Measurements from ENCODE around the gene PRDX2. TPM values are rescaled to one million over a fixed set of nuclear protein-coding genes. Genes with fewer than 3 reads are reported as not detected.
A peak's percentile ranks its signal among the peaks of the same experiment; 100 is the strongest.

PRDX2 gene
- polyA plus RNA-seq, 1 donor from 2014 or later = 882 TPM

DNA sequence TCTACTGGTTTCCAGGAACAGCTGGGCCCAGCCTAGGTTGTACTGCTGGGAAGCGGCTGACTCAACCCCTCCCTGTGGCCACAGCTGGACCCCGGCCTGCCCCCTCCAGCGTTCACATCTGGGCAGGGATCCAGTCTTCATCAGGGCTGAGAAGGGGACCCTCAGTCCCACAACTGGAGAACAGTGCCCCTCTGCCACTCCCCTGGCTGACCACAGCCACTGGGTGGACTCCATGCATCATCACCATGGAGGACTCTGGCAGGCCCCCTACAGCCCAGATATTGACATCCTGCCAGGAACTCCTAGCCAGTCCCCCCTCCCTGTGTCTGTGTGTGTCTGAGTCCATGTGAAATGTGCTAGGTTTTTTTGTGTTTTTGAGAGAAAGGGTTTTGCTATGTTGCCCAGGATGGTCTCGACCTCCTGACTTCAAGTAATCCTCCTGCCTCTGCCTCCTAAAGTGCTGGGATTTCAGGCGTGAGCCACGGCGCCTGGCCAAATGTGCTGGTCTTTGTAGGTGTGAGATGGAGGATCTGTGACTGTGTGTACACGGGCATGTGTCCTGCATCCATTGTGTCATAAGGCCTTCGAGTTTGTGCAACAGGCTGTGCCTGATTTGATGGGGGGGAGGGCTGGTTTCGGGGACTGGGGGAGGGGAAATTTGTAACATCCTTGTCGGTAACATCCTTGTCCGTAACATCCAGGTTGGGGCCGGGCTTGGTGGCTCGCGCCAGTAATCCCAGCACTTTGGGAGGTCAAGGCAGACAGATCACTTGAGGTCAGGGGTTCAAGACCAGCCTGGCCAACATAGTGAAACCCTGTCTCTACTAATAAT, 22.2 kb downstream of the PRDX2 start:
- Histone ChIP-seq H3F3A (ENCODE audit: insufficient read depth, low read length, poor library complexity, severe bottlenecking) (no peaks in the 10 kb centered on the region), H3K79me2 (replicated peaks; ENCODE audit: insufficient read depth, low read length) (no peaks in the 10 kb centered on the region), H3K27me3 (ENCODE audit: insufficient read depth, low read depth, low read length) (no peaks in the 10 kb centered on the region), H3K9me3 (ENCODE audit: low read length) (no peaks in the 10 kb centered on the region), H3K9ac (ENCODE audit: low read length) (no peak overlapping the region), H3K36me3 (ENCODE audit: insufficient read depth, low read length) (no peaks in the 10 kb centered on the region), H4K20me1 (ENCODE audit: insufficient read depth) (no peaks in the 10 kb centered on the region), H2AFZ (ENCODE audit: low read depth, low read length) (no peak overlapping the region), H3K27ac (ENCODE audit: low read length) (no peak overlapping the region), H3K9me2 (ENCODE audit: insufficient read depth, low read length) (no peaks in the 10 kb centered on the region), H3K4me3 (ENCODE audit: low read length) (no peak overlapping the region), H3K4me2 (ENCODE audit: low read length) (no peak overlapping the region)
- TF ChIP-seq TAF1 (IDR thresholded peaks at IDR 0.05; ENCODE audit: low read depth) = no peak
- TF ChIP-seq POLR2AphosphoS5 (IDR thresholded peaks at IDR 0.05) = no peak
- TF ChIP-seq, protein P1, sequence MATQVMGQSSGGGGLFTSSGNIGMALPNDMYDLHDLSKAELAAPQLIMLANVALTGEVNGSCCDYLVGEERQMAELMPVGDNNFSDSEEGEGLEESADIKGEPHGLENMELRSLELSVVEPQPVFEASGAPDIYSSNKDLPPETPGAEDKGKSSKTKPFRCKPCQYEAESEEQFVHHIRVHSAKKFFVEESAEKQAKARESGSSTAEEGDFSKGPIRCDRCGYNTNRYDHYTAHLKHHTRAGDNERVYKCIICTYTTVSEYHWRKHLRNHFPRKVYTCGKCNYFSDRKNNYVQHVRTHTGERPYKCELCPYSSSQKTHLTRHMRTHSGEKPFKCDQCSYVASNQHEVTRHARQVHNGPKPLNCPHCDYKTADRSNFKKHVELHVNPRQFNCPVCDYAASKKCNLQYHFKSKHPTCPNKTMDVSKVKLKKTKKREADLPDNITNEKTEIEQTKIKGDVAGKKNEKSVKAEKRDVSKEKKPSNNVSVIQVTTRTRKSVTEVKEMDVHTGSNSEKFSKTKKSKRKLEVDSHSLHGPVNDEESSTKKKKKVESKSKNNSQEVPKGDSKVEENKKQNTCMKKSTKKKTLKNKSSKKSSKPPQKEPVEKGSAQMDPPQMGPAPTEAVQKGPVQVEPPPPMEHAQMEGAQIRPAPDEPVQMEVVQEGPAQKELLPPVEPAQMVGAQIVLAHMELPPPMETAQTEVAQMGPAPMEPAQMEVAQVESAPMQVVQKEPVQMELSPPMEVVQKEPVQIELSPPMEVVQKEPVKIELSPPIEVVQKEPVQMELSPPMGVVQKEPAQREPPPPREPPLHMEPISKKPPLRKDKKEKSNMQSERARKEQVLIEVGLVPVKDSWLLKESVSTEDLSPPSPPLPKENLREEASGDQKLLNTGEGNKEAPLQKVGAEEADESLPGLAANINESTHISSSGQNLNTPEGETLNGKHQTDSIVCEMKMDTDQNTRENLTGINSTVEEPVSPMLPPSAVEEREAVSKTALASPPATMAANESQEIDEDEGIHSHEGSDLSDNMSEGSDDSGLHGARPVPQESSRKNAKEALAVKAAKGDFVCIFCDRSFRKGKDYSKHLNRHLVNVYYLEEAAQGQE (IDR thresholded peaks at IDR 0.05; ENCODE audit: borderline replicate concordance) = no peak
- no peak for TF ChIP-seq MXI1 (conservative IDR thresholded peaks at IDR 0.05; ENCODE audit: poor library complexity, severe bottlenecking)

DNA sequence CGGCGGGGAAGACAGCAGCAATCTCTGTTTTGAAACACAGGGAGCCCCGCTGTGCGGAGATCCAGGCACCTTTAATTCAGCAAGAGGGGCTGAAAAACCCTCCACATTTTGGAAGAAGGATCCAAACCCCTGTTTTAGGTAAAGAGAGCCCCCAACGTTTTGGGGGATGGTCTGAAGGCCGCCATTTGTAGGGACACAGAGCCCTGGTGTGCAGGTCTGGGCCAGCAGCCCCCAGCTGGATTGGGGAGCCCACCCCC, 22.8 kb downstream of the PRDX2 start:
- Histone ChIP-seq H3F3A (ENCODE audit: insufficient read depth, low read length, poor library complexity, severe bottlenecking) (no peaks in the 10 kb centered on the region), H3K4me2 (ENCODE audit: low read length) (no peak overlapping the region), H3K27me3 (ENCODE audit: insufficient read depth, low read depth, low read length) (no peaks in the 10 kb centered on the region), H3K9ac (ENCODE audit: low read length) (peak overlapping the region; percentile 60), H3K79me2 (replicated peaks; ENCODE audit: insufficient read depth, low read length) (no peaks in the 10 kb centered on the region), H3K9me3 (ENCODE audit: low read length) (no peaks in the 10 kb centered on the region), H3K9me2 (ENCODE audit: insufficient read depth, low read length) (no peaks in the 10 kb centered on the region), H3K36me3 (ENCODE audit: insufficient read depth, low read length) (no peaks in the 10 kb centered on the region), H3K27ac (ENCODE audit: low read length) (no peak overlapping the region), H2AFZ (ENCODE audit: low read depth, low read length) (no peak overlapping the region), H4K20me1 (ENCODE audit: insufficient read depth) (no peaks in the 10 kb centered on the region), H3K4me3 (ENCODE audit: low read length) (no peak overlapping the region)
- no peak for TF ChIP-seq TAF1 (IDR thresholded peaks at IDR 0.05; ENCODE audit: low read depth)

DNA sequence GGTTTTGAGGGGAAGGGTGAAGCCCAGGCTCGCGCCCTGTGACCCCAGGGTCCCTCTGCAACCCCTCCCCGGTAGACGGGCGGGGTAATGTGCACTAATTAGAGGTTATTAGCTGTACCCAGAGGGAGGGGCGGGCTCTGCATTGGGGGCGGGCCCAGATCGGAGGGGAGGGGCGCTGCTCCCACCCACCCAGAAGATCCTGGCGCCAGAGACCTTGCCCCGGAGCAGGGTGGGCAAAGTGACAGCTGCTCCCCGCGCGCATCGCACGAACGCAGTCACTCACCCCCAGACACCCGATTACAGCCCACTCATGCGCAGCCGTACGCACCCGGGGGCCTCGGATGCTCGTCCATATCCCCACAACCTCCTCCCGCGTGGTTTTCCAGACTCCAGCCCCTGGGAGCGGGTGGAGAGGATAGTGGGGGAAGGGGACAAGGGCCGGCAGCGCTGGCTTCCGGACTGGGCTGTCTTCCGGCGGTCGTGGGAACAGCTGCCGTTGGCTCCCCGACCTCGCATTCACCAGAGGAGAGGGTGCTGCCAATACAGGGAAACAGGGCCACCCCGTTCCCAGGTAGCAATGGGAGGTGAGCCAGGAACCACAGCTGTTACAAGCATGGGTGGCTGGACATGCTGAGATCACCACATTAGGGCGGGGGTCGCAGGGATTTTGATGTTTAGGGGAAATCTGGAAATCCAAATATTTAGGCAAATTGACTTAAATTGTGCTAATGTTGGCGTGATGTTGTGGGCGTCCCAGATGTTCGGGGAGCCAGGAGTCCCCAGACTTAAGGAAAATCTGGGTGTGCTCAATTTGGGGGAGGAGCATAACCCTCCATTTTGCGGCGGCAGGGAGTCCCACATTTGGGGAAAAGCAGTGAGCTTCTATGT, 23.3 kb downstream of the PRDX2 start:
- Histone ChIP-seq H3K27ac (ENCODE audit: low read length) (peak overlapping the region; percentile 22), H3K4me3 (ENCODE audit: low read length) (peak overlapping the region; percentile 61), H3K9me3 (ENCODE audit: low read length) (no peaks in the 10 kb centered on the region), H2AFZ (ENCODE audit: low read depth, low read length) (peak overlapping the region; percentile 33), H3K9ac (ENCODE audit: low read length) (peak overlapping the region; percentile 60), H3K36me3 (ENCODE audit: insufficient read depth, low read length) (no peaks in the 10 kb centered on the region), H4K20me1 (ENCODE audit: insufficient read depth) (no peaks in the 10 kb centered on the region), H3K4me2 (ENCODE audit: low read length) (peak overlapping the region; percentile 33), H3K9me2 (ENCODE audit: insufficient read depth, low read length) (no peaks in the 10 kb centered on the region), H3F3A (ENCODE audit: insufficient read depth, low read length, poor library complexity, severe bottlenecking) (no peaks in the 10 kb centered on the region), H3K79me2 (replicated peaks; ENCODE audit: insufficient read depth, low read length) (no peaks in the 10 kb centered on the region), H3K27me3 (ENCODE audit: insufficient read depth, low read depth, low read length) (no peaks in the 10 kb centered on the region)
- no peak for TF ChIP-seq EZH2 (IDR thresholded peaks at IDR 0.05; ENCODE audit: borderline replicate concordance, insufficient read depth, low read length, poor library complexity, severe bottlenecking)
- peak; percentile 28 for TF ChIP-seq TAF1 (IDR thresholded peaks at IDR 0.05; ENCODE audit: low read depth)
